Left lung (tissue), 10 donors: Measurements from ENCODE around the gene ASTN2. TPM values are rescaled to one million over a fixed set of nuclear protein-coding genes. Genes with fewer than 3 reads are reported as not detected.

ENCODE experiments used
- ATAC-seq: fragments of 200-7000 bp; cut with Tn5 transposase; one replicate; pipeline ENCODE4 v1.9.1; 2020; ENCODE audit warnings: moderate library complexity
- DNase-seq, 4 donors: peaks; one replicate each; pipeline ENCODE4 v3.0.0-alpha.2; 2013 to 2020
- H3K27ac ChIP-seq, 2 donors: fragments of 200-600 bp; sonication (generic) in 1 of 2; one replicate each; pipeline versions ENCODE4 v1.5.0 to v1.8.0; 2020 to 2021
- H3K27me3 ChIP-seq, 2 donors: fragments of 200-600 bp; sonication (generic) in 1 of 2; one replicate each; pipeline versions ENCODE4 v1.5.0 to v1.8.0; 2020 to 2021
- H3K36me3 ChIP-seq, 2 donors: fragments of 200-600 bp; sonication (generic) in 1 of 2; one replicate each; pipeline versions ENCODE4 v1.5.0 to v1.8.0; 2020 to 2021
- H3K4me1 ChIP-seq, 2 donors: fragments of 200-600 bp; one replicate each; pipeline ENCODE4 v1.8.0; 2021
- H3K4me3 ChIP-seq, 2 donors: fragments of 200-600 bp; sonication (generic) in 1 of 2; one replicate each; pipeline versions ENCODE4 v1.5.0 to v1.8.0; 2020 to 2021; ENCODE audit warnings: mild to moderate bottlenecking in 1 of 2
- H3K9me3 ChIP-seq, 2 donors: fragments of 200-600 bp; sonication (generic) in 1 of 2; one replicate each; pipeline versions ENCODE4 v1.5.0 to v1.8.0; 2020 to 2021
- CTCF ChIP-seq, 2 donors: fragments of 200-600 bp; sonication (generic) in 1 of 2; IDR thresholded peaks; one replicate each; pipeline versions ENCODE4 v1.5.0 to v1.8.0; 2021; ENCODE audit warnings: antibody characterized with exemption in 2 of 2
- intact Hi-C, 2 donors: fragments of 100-400 bp; cut with DNase I; formaldehyde crosslinking; loops; one replicate each; pipeline versions ENCODE4 v1.11.2 to v1.14.2; 2022
- polyA plus RNA-seq, 6 donors: library from polyadenylated mRNA; unstranded; fragments of 120-200 nt; gene quantifications; one replicate each; pipeline ENCODE4 v1.2.1, GENCODE V29; 2013; ENCODE audit not compliant: insufficient read length in 6 of 6
- total RNA-seq, 2 donors: library from RNA; stranded (reverse); fragmentation: NEBNext Ultra II Directional; extraction: Animal tissue kit (Norgen Biotek cat#: 25700); gene quantifications; one replicate each; pipeline ENCODE4 v1.2.1, GENCODE V29; 2021
- donor health status: DM: no; HTN: yes; CAD: no.
- donor health status: DM: no; HTN: no; CAD: no.

Gene ASTN2
- total and polyA plus RNA-seq, 8 donors, result 3.1 to 5.5 (median 4.5) TPM

DNA sequence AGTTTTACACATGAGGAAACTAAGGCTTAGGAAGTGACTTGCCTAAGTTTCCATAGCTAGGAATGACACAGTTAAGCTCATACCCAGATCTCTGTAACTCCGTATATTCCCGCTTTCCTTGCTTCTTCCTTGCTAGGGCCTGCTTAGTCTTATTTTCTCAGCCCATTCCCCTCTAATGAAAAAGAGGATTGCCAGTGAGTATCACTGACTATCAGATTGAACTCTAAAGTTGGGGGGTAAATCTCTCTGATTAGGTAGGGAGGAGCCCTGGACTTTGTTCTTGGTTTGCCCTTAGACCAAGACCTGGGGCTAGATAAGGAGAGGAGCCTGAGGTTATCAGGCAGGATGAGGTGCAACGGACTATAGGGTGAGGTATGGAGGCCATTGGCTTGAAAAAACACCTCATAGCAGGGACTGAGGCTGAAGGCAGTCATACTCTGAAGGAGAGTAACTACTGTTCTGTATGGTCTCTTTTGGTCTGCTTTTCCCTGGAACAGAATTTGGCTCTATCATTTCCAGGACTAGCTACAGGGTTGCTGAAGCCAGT is 725.3 kb downstream of the ASTN2 start:
- Histone ChIP-seq H3K4me3 (no peak overlapping the region), H3K36me3 (no peaks in the 10 kb centered on the region), H3K4me1 (peaks cover 7 to 16% of the 10 kb centered on the region in 2 donors), H3K9me3 (no peaks in the 10 kb centered on the region), H3K27me3 (peaks cover 0 to 15% of the 10 kb centered on the region in 2 donors), H3K27ac (no peak overlapping the region)
- TF ChIP-seq CTCF (IDR thresholded peaks at IDR 0.05), result no peak
- ATAC-seq (no peak), DNase-seq (no peak)
- intact Hi-C loops, result no loop called here

GRCh38 chr9:116688806-116689485 is 725.9 kb downstream of the ASTN2 start:
- no peaks in the 10 kb centered on the region for H3K9me3 ChIP-seq
- no peak overlapping the region for H3K27ac ChIP-seq
- DNase-seq (no peak), ATAC-seq (no peak)
- H3K36me3 ChIP-seq, result no peaks in the 10 kb centered on the region
- H3K4me3 ChIP-seq, result no peak overlapping the region
- intact Hi-C loops, result no loop called here
- no peak for TF ChIP-seq CTCF (IDR thresholded peaks at IDR 0.05)
- peaks cover 7 to 16% of the 10 kb centered on the region in 2 donors for H3K4me1 ChIP-seq
- H3K27me3 ChIP-seq, result peaks cover 0 to 15% of the 10 kb centered on the region in 2 donors

- intact Hi-C loops, result no loop called here
- H3K4me1 ChIP-seq, result peaks cover 7 to 16% of the 10 kb centered on the region in 2 donors
- H3K27me3 ChIP-seq, result peaks cover 0 to 15% of the 10 kb centered on the region in 2 donors
- H3K9me3 ChIP-seq, result peaks cover 0 to 10% of the 10 kb centered on the region in 2 donors
- no peaks in the 10 kb centered on the region for H3K36me3 ChIP-seq
- peak overlapping the region; percentile 58 to 60 for H3K4me3 ChIP-seq
- H3K27ac ChIP-seq, result no peak overlapping the region
- DNase-seq (peak in 1 of 4 donors; percentile 35), ATAC-seq (peak; percentile 8)
- TF ChIP-seq CTCF (IDR thresholded peaks at IDR 0.05), result no peak
Measured at GRCh38 chr9:116687754-116688135, 727.1 kb downstream of the ASTN2 start.

DNA sequence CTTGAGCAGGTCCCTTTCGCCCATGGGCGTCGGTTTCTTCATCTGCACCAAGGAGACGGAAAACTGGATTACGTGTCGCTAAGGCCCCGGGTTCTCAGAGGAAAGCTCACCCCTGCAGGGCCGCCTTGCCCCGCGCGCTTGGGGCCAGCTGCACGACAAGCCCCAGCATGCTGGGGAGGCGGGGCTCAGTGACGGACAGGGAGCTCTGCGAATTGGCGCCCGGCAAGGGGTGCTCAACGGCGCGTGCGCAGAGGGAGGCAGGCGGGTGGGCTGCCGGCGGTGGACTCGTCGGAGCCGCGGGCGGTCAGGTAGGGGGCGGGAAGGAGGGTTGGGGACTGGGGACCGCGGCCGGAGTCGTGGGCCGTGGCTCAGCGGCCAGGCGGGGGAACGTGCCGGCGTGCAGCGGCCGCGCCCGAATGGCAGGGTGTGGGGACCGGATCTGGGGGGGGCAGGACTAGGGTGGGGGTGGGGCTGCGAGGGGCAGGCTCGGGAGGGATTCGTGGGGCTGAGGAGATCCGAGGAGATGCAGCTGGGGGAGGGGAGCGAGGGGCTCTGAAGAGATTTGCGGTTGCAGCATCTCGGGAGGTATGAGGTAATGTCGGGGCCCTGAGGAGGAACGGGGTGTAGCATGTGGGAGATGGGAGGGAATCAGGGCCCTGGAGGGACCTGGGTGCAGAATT is 727.6 kb downstream of the ASTN2 start, which contains the start of gene TRIM32:
TSS of gene TRIM32 (plus strand) at position 232 of the 680 bp plus-strand sequence. CDS start 10,438 bp downstream, outside the sequence.
- peak within 1 kb of the TSS; percentile 20 to 67 for H3K27ac ChIP-seq
- peaks cover 7 to 16% of the 10 kb centered on the region in 2 donors for H3K4me1 ChIP-seq
- TF ChIP-seq CTCF (IDR thresholded peaks at IDR 0.05), result no peak
- peak within 1 kb of the TSS; percentile 58 to 60 for H3K4me3 ChIP-seq
- intact Hi-C loops, result no loop called here
- peak; percentile 98 for ATAC-seq
- peak; percentile 90 to 95 (median 94) for DNase-seq
- peaks cover 0 to 15% of the 10 kb centered on the region in 2 donors for H3K27me3 ChIP-seq
- peaks cover 0 to 10% of the 10 kb centered on the region in 2 donors for H3K9me3 ChIP-seq
- no peaks in the 10 kb centered on the region for H3K36me3 ChIP-seq

DNA sequence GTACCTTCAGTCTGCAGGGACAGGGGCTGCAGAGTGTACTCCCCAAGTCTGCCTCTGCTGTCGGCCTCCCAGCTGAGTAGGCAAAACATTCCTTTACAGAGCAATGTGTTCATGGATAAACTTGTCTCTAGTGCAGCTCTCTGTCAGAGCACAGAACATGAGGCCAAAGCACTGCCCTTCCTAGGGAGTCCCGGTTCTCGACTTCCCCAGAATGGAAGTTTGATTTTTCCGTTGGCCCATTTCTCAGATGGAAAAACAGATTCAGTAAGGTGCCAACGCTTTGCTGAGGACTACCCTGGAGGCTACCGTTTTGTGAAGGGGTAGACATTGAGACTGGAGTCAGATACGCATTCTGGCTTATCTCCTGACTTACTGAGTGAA is 728.2 kb downstream of the ASTN2 start:
- DNase-seq (no peak), ATAC-seq (peak; percentile 46)
- peak overlapping the region; percentile 20 to 67 for H3K27ac ChIP-seq
- peaks cover 0 to 10% of the 10 kb centered on the region in 2 donors for H3K9me3 ChIP-seq
- intact Hi-C loops, result no loop called here
- H3K36me3 ChIP-seq, result no peaks in the 10 kb centered on the region
- H3K4me1 ChIP-seq, result peaks cover 7 to 16% of the 10 kb centered on the region in 2 donors
- H3K27me3 ChIP-seq, result peaks cover 0 to 15% of the 10 kb centered on the region in 2 donors
- peak overlapping the region; percentile 58 to 60 for H3K4me3 ChIP-seq
- no peak for TF ChIP-seq CTCF (IDR thresholded peaks at IDR 0.05)
